NOMO-1 treated with DMSO at 0.1 percent for 48 hours (cell line): ENCODE results near the gene CR1.
"Not testable (repeated sequence)": the region's sequence is repeated elsewhere in the genome, so short reads cannot be mapped to it uniquely, and the experiment has no call there.

Source experiments
- DNase-seq: peaks from one replicate; lab custom pipeline; 2025; ENCODE audit not compliant: unreplicated experiment; lab: John Stamatoyannopoulos, UW

CR1 gene

GRCh38 chr1:207502726-207503125, 6.8 kb downstream of the CR1 start:
- no peak for DNase-seq

- DNase-seq: no peak
Observed at GRCh38 chr1:207503950-207504349, 8.0 kb downstream of the CR1 start.

- no peak for DNase-seq
Observed at GRCh38 chr1:207504438-207504837, 8.5 kb downstream of the CR1 start.

DNA sequence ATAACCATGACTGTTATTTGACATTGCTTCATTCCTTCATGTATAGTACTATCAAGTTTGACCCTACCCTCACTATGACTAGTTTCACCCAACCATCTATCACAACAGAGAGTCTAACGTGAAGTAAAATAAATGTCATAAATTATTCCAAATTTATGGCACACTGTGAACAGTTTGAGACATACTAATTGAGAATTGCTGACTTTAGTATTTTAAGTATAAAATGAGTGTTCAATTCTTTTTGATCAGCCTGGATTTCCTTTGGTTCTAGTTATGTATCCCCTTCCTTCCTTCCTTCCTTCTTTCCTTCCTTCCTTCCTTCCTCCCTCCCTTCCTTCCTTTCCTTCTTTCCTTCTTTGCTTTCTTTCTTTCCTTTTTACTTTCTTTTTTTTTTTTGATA, 14.5 kb downstream of the CR1 start:
- DNase-seq: no peak

- no peak for DNase-seq
Observed at GRCh38 chr1:207514890-207515289, 18.9 kb downstream of the CR1 start.

GRCh38 chr1:207516729-207517128, 20.8 kb downstream of the CR1 start:
- DNase-seq: no peak

GRCh38 chr1:207518608-207519236, 22.8 kb downstream of the CR1 start:
- no peak for DNase-seq

- DNase-seq: no peak
Observed at GRCh38 chr1:207519505-207520399, 23.8 kb downstream of the CR1 start.

DNA sequence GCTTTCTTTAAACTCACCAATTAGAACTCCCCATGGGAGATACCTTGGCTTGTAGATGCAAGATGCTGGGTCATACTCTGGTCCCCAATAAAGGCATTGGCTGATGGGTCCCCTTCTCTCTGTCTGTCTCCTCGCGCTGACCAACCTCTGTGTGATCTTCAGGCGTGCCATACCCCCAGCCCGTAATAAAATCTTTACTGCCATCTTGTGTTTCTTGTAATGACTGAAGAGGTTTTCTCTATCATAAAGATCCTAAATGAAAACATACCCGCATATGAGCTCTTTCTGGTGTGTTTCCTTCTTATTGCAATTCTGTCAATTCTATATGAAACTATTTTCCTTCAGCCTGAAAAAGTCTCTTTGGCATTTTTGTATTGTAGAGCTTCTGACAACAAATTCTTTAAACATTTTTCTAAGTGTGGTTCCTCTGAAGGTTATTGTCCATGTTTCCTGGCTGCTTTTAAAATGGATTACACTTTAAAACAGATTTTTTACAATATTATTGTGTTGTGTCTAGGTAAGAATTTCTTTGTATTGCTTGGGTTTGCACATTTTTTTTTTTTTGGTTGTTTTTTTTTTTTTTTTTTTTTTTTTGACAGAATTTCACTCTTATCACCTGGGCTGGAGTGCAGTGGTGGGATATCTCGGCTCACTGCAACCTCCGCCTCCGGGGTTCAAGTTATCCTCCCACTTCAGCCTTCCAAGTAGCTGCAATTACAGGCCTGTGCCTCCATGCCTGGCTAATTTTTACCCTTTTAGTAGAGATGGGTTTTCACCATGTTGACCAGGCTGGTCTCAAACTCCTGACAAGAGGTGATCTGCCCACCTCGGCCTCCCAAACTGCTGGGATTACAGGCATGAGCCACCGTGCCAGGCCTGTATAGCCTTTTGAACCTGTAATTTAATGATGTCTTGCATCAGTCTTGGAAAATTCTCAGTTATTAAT, 24.7 kb downstream of the CR1 start:
- DNase-seq: not testable (repeated sequence)

DNA sequence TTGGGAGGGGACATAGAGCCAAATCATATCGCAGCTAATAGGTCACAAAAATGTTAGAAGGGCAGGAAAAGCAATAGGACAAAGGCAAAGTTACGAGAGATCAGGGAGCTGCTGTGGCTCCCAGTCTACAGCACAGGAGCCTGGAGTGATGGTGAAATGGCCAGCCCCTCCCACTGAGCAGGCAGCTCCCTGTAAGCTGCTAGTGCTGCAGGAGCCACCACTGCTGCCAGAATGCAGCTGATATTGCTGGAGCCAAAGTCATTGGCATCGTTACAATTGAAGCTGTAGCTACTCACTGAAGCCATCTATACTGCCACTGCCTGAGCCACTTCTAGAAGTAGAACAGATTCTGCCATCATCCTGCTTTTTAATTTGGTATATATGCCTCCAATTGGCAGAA, 29.3 kb downstream of the CR1 start:
- not testable (repeated sequence) for DNase-seq

DNA sequence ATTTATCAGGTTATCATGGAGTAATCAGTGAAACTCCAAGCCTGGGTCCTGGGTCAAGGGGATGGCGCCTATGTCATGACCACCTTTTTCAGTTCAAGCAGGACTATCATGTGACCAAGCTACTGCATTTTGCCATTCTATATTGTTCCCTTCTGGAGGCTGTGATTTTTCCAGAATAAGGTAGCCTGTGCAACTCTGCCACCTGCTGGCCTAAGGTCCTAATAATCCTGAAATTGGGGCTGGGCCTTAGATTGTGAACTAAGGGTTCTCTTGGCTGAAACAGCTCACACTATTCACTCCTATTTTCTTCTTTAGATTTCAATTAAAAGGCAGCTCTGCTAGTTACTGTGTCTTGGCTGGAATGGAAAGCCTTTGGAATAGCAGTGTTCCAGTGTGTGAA, 32.4 kb downstream of the CR1 start:
- not testable (repeated sequence) for DNase-seq

DNA sequence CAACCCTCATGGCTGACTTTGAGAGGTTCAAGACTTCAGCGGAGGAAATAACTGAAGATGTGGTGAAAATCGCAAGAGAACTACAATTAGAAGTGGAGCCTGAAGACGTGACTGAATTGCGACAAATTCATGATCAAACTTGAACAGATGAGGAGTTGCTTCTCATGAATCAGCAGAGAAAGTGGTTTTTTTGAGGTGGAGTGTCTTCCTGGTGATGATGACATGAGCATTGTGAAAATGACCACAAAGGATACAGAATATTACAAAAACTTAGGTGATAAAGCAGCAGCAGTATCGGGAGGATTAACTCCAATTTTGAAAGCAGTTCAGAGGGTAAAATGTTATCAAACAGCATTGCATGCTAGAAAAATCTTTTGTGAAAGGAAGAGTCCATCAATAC, 40.3 kb downstream of the CR1 start:
- DNase-seq: not testable (repeated sequence)

GRCh38 chr1:207546677-207547357, 50.9 kb downstream of the CR1 start:
- not testable (repeated sequence) for DNase-seq

DNA sequence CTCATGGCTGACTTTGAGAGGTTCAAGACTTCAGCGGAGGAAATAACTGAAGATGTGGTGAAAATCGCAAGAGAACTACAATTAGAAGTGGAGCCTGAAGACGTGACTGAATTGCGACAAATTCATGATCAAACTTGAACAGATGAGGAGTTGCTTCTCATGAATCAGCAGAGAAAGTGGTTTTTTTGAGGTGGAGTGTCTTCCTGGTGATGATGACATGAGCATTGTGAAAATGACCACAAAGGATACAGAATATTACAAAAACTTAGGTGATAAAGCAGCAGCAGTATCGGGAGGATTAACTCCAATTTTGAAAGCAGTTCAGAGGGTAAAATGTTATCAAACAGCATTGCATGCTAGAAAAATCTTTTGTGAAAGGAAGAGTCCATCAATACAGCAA, 58.9 kb downstream of the CR1 start:
- not testable (repeated sequence) for DNase-seq

DNA sequence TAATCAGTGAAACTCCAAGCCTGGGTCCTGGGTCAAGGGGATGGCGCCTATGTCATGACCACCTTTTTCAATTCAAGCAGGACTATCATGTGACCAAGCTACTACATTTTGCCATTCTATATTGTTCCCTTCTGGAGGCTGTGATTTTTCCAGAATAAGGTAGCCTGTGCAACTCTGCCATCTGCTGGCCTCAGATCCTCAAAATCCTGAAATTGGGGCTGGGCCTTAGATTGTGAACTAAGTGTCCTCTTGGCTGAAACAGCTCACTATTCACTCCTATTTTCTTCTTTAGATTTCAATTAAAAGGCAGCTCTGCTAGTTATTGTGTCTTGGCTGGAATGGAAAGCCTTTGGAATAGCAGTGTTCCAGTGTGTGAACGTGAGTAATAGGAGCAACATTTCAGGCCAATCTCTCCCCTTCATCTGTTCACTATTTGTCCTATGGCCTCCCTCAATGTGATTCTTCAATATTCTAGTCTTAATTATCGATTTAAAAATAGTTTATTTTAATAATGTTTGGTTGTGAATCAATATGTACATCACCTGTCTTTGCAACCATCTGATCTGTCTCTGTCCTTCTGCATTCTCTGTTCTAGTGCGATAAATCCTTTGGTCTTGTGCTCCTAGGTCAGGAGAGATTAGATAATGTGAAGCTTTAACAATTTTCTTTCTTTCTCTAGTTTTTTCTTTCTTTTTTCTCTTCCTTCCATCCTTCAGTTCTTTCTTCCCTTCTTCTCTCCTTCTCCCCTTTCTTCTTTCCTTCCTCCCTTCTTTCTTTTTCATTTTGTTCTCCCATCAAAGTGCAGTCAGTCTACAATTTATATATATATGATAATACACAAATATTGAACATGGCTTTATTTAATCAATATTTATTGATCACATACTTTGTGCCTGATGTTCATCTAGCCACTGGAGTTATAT, 69.8 kb downstream of the CR1 start:
- peak; percentile 9 for DNase-seq

DNA sequence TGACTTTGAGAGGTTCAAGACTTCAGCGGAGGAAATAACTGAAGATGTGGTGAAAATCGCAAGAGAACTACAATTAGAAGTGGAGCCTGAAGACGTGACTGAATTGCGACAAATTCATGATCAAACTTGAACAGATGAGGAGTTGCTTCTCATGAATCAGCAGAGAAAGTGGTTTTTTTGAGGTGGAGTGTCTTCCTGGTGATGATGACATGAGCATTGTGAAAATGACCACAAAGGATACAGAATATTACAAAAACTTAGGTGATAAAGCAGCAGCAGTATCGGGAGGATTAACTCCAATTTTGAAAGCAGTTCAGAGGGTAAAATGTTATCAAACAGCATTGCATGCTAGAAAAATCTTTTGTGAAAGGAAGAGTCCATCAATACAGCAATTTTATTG, 76.0 kb downstream of the CR1 start:
- DNase-seq: not testable (repeated sequence)

DNA sequence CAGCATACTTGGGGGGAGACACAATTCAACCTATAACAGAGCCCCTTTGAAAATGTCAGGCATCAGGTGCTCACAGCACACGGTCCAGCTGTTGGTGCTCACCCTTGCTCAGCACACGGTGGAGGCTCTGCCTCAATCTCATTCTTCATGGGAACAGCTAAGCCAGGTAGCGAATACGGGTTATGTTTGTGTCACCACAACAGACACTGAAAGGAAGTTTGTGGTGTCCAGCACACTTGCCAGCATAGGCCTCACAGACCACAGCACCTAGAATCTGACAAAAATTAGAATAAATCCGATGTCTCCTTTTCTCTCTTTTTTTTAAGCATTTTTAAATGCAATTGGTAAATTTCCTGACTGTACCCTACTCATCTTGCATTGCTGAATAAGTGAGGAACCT, 77.1 kb downstream of the CR1 start:
- not testable (repeated sequence) for DNase-seq

- DNase-seq: not testable (repeated sequence)
Observed at GRCh38 chr1:207575381-207575780, 79.4 kb downstream of the CR1 start.

- DNase-seq: no peak
Observed at GRCh38 chr1:207578796-207579435, 83.0 kb downstream of the CR1 start.
